ENCODE data around the gene CEP170B.

GRCh38 chr14:104938436-104938835, 73.4 kb downstream of the CEP170B start:
- TF ChIP-seq CTCF (IDR thresholded peaks at IDR 0.05): no peak
- TF ChIP-seq EZH2 (IDR thresholded peaks at IDR 0.05; ENCODE audit: borderline replicate concordance, insufficient read depth, low read depth, low read length, poor library complexity, severe bottlenecking): no peak
